H1 (cell line): ENCODE data around the gene IGF2R. TPM values are rescaled to one million over a fixed set of nuclear protein-coding genes. Genes with fewer than 3 reads are reported as not detected.

Experiments used
- CHD1 ChIP-seq: IDR thresholded peaks from 2 replicates; pipeline ENCODE4 v1.6.1; 2012; ENCODE audit warnings: low read depth, low read length, improper control_type of control experiment
- CHD2 ChIP-seq: IDR thresholded peaks from 2 replicates; pipeline ENCODE4 v1.6.1; 2012; ENCODE audit warnings: low read length, improper control_type of control experiment
- CTBP2 ChIP-seq: IDR thresholded peaks from 2 replicates; pipeline ENCODE4 v1.7.0; 2011; ENCODE audit warnings: borderline replicate concordance, mild to moderate bottlenecking, moderate library complexity, mixed read lengths, low read length; ENCODE audit not compliant: insufficient read depth, insufficient read length
- EP300 ChIP-seq, 2 experiments: IDR thresholded peaks; 1 replicate in 1 of 2; 2 replicates in 1 of 2; pipeline ENCODE4 v1.6.1; 2011 to 2012; ENCODE audit warnings: low read depth in 2 of 2, low read length in 2 of 2, mild to moderate bottlenecking in 2 of 2, borderline replicate concordance in 1 of 2, inconsistent platforms in 1 of 2, moderate library complexity in 1 of 2
- EZH2 ChIP-seq: fragments of 200-600 bp; sonication (generic); IDR thresholded peaks from 2 replicates; pipeline ENCODE4 v1.7.1; 2012; ENCODE audit warnings: low read depth, mild to moderate bottlenecking, moderate library complexity, low read length, inconsistent platforms; ENCODE audit not compliant: severe bottlenecking
- GABPA ChIP-seq: IDR thresholded peaks from 2 replicates; pipeline ENCODE4 v1.6.1; 2011; ENCODE audit warnings: mild to moderate bottlenecking, low read length, moderate library complexity, borderline replicate concordance; ENCODE audit not compliant: insufficient read depth
- RFX5 ChIP-seq: IDR thresholded peaks from 2 replicates; pipeline ENCODE4 v1.6.1; 2011; ENCODE audit warnings: low read depth, low read length, improper control_type of control experiment, borderline replicate concordance
- SP4 ChIP-seq: IDR thresholded peaks from 2 replicates; pipeline ENCODE4 v1.6.1; 2012; ENCODE audit warnings: low read length, inconsistent platforms
- polyA plus RNA-seq, 7 experiments: library from polyadenylated mRNA; depleted of rRNA in 3 of 7; stranded (reverse) in 5 of 7; unstranded in 2 of 7; fragments of >200 nt in 5 of 7; fragments of 200-250 nt in 2 of 7; gene quantifications; 1 replicate in 5 of 7; 2 replicates in 1 of 7; 4 replicates in 1 of 7; pipeline versions ENCODE4 v1.2.1 to v1.2.3, GENCODE V29; 2011 to 2013; ENCODE audit warnings: missing spikeins in 2 of 7, mixed read lengths in 2 of 7
- total RNA-seq: library from RNA; stranded (reverse); fragmentation: NEBNext Ultra II Directional; extraction: Animal tissue kit (Norgen Biotek cat#: 25700); gene quantifications from 2 replicates; pipeline ENCODE4 v1.2.1, GENCODE V29; 2021
- TF ChIP-seq, protein P1 (sequence below): fragments of 300-600 bp; sonication (generic); IDR thresholded peaks from 2 replicates; pipeline ENCODE4 v1.7.1; 2012; ENCODE audit warnings: low read length, moderate library complexity, mild to moderate bottlenecking, inconsistent platforms; ENCODE audit not compliant: insufficient replicate concordance

IGF2R gene
- total and polyA plus RNA-seq, 2 of the 8 experiments (the other 6 are each of a cell fraction or from before 2014, with no cell fraction given): 20.6 to 74.1 TPM

DNA sequence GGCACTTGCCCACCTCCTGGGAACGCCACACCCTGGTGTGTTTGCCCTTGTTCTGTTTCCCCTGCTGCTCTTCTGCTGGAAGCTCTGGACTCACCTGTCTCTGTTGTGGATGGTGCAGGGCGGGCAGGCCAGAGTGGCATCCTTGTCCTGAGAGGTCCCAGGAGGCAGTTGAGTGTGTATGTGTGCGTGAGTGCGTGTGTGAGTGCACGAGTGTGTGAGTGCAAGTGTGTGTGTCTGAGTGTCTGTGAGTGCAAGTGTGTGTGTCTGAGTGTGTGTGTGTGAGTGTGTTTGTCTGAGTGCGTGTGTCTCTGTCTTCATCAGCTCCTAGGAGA lies 12.2 kb downstream of the IGF2R start (continued):
- TF ChIP-seq, protein P1, sequence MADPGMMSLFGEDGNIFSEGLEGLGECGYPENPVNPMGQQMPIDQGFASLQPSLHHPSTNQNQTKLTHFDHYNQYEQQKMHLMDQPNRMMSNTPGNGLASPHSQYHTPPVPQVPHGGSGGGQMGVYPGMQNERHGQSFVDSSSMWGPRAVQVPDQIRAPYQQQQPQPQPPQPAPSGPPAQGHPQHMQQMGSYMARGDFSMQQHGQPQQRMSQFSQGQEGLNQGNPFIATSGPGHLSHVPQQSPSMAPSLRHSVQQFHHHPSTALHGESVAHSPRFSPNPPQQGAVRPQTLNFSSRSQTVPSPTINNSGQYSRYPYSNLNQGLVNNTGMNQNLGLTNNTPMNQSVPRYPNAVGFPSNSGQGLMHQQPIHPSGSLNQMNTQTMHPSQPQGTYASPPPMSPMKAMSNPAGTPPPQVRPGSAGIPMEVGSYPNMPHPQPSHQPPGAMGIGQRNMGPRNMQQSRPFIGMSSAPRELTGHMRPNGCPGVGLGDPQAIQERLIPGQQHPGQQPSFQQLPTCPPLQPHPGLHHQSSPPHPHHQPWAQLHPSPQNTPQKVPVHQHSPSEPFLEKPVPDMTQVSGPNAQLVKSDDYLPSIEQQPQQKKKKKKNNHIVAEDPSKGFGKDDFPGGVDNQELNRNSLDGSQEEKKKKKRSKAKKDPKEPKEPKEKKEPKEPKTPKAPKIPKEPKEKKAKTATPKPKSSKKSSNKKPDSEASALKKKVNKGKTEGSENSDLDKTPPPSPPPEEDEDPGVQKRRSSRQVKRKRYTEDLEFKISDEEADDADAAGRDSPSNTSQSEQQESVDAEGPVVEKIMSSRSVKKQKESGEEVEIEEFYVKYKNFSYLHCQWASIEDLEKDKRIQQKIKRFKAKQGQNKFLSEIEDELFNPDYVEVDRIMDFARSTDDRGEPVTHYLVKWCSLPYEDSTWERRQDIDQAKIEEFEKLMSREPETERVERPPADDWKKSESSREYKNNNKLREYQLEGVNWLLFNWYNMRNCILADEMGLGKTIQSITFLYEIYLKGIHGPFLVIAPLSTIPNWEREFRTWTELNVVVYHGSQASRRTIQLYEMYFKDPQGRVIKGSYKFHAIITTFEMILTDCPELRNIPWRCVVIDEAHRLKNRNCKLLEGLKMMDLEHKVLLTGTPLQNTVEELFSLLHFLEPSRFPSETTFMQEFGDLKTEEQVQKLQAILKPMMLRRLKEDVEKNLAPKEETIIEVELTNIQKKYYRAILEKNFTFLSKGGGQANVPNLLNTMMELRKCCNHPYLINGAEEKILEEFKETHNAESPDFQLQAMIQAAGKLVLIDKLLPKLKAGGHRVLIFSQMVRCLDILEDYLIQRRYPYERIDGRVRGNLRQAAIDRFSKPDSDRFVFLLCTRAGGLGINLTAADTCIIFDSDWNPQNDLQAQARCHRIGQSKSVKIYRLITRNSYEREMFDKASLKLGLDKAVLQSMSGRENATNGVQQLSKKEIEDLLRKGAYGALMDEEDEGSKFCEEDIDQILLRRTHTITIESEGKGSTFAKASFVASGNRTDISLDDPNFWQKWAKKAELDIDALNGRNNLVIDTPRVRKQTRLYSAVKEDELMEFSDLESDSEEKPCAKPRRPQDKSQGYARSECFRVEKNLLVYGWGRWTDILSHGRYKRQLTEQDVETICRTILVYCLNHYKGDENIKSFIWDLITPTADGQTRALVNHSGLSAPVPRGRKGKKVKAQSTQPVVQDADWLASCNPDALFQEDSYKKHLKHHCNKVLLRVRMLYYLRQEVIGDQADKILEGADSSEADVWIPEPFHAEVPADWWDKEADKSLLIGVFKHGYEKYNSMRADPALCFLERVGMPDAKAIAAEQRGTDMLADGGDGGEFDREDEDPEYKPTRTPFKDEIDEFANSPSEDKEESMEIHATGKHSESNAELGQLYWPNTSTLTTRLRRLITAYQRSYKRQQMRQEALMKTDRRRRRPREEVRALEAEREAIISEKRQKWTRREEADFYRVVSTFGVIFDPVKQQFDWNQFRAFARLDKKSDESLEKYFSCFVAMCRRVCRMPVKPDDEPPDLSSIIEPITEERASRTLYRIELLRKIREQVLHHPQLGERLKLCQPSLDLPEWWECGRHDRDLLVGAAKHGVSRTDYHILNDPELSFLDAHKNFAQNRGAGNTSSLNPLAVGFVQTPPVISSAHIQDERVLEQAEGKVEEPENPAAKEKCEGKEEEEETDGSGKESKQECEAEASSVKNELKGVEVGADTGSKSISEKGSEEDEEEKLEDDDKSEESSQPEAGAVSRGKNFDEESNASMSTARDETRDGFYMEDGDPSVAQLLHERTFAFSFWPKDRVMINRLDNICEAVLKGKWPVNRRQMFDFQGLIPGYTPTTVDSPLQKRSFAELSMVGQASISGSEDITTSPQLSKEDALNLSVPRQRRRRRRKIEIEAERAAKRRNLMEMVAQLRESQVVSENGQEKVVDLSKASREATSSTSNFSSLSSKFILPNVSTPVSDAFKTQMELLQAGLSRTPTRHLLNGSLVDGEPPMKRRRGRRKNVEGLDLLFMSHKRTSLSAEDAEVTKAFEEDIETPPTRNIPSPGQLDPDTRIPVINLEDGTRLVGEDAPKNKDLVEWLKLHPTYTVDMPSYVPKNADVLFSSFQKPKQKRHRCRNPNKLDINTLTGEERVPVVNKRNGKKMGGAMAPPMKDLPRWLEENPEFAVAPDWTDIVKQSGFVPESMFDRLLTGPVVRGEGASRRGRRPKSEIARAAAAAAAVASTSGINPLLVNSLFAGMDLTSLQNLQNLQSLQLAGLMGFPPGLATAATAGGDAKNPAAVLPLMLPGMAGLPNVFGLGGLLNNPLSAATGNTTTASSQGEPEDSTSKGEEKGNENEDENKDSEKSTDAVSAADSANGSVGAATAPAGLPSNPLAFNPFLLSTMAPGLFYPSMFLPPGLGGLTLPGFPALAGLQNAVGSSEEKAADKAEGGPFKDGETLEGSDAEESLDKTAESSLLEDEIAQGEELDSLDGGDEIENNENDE: no peak
- TF ChIP-seq RFX5 (no peak), CHD2 (no peak), CTBP2 (no peak), EZH2 (no peak), SP4 (no peak), GABPA (no peak), CHD1 (no peak), EP300 (IDR thresholded peaks at IDR 0.05; ENCODE audit: borderline replicate concordance in 1 of 2, low read depth in 2 of 2, low read length in 2 of 2) (no peak)
